K562 (cell line): ENCODE results near the gene CSMD2.

ENCODE experiments used
- CREB1 ChIP-seq, 2 experiments: sonication (generic) in 1 of 2; formaldehyde crosslinking in 1 of 2; IDR thresholded peaks; 2 replicates each; pipeline versions ENCODE4 v1.6.1 to v1.8.0; 2012 to 2022; ENCODE audit warnings: inconsistent platforms in 1 of 2, mild to moderate bottlenecking in 1 of 2, missing genetic modification reagents in 1 of 2, moderate library complexity in 1 of 2
- CREM ChIP-seq: IDR thresholded peaks from 2 replicates; pipeline ENCODE4 v1.6.1; 2014; ENCODE audit warnings: antibody characterized with exemption, low read depth
- FOXK1 ChIP-seq: sonication (generic); formaldehyde crosslinking; IDR thresholded peaks from 2 replicates; pipeline ENCODE4 v1.8.0; 2022; ENCODE audit warnings: missing genetic modification reagents, mild to moderate bottlenecking, borderline replicate concordance
- KLF1 ChIP-seq: fragments of 450-650 bp; IDR thresholded peaks from 2 replicates; pipeline ENCODE4 v1.6.1; 2016; ENCODE audit warnings: missing genetic modification characterization, missing compliant biosample characterization
- L3MBTL2 ChIP-seq: fragments of 450-650 bp; IDR thresholded peaks from 2 replicates; pipeline ENCODE4 v1.6.1; 2016; ENCODE audit warnings: mild to moderate bottlenecking, moderate library complexity
- MAFF ChIP-seq: IDR thresholded peaks from 2 replicates; pipeline ENCODE4 v1.6.1; 2012; ENCODE audit warnings: low read length, improper control_type of control experiment
- SP2 ChIP-seq: IDR thresholded peaks from 2 replicates; pipeline ENCODE4 v1.6.1; 2011; ENCODE audit warnings: mild to moderate bottlenecking, low read depth, low read length, moderate library complexity; ENCODE audit not compliant: poor library complexity, severe bottlenecking; ENCODE audit errors: extremely low read depth
- ZNF407 ChIP-seq: fragments of 450-650 bp; IDR thresholded peaks from 2 replicates; pipeline ENCODE4 v1.6.1; 2016; ENCODE audit warnings: low read depth

DNA sequence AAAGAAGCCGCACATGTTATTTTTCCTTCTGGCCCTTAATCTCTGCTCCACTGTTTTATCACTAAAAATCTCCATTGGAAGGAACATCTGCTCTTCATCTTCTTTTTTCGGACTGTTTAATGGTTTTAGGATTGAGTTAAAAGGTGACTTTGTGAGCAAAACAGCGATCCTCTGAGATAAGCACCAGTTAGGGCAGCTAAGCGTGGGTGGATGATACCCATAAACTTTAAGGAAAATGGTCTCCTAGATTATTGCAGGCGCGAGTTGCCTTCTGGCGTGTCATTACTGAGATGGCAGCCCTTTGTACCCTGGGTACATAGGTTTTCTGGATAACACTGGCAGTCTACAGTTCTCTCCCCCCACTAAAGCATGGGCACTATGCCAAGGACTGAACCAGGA, 345.1 kb downstream of the CSMD2 start:
- no peak for TF ChIP-seq CREB1 (IDR thresholded peaks at IDR 0.05)
- no peak for TF ChIP-seq CREB1 (CRISPR knock-in tag; IDR thresholded peaks at IDR 0.05)
- TF ChIP-seq CREM: no peak
- no peak for TF ChIP-seq MAFF
- no peak for TF ChIP-seq FOXK1 (CRISPR knock-in tag)
- TF ChIP-seq KLF1 (tag): no peak
- no peak for TF ChIP-seq L3MBTL2
- no peak for TF ChIP-seq SP2
- TF ChIP-seq ZNF407: no peak
